GM18499 (cell line): ENCODE results near the gene GSN.

ENCODE experiments used
- ATAC-seq: cut with Tn5 transposase; IDR thresholded peaks from one replicate; pipeline ENCODE4 v1.9.1; 2021; ENCODE audit warnings: moderate number of reproducible peaks; ENCODE audit not compliant: insufficient read depth, unreplicated experiment

Gene GSN

GRCh38 chr9:121340676-121341392 is 72.9 kb downstream of the GSN start:
- peak; percentile 84 for ATAC-seq

- ATAC-seq, result no peak
These were observed 76.2 kb downstream of the GSN start for GRCh38 chr9:121344184-121344583.

- ATAC-seq, result no peak
These were observed 77.1 kb downstream of the GSN start for GRCh38 chr9:121345070-121345469.

- no peak for ATAC-seq
These were observed 80.3 kb downstream of the GSN start for GRCh38 chr9:121348221-121348620.

- ATAC-seq, result no peak
These were observed 81.0 kb downstream of the GSN start for GRCh38 chr9:121349009-121349408.

- ATAC-seq, result no peak
These were observed 82.1 kb downstream of the GSN start for GRCh38 chr9:121350036-121350435.

- ATAC-seq, result no peak
These were observed 83.1 kb downstream of the GSN start for GRCh38 chr9:121350993-121351561.

GRCh38 chr9:121353241-121354061 is 85.5 kb downstream of the GSN start:
- ATAC-seq, result peak; percentile 89

GRCh38 chr9:121354141-121354540 is 86.2 kb downstream of the GSN start:
- no peak for ATAC-seq

- no peak for ATAC-seq
These were observed 86.8 kb downstream of the GSN start for GRCh38 chr9:121354762-121355161.

- ATAC-seq, result no peak
These were observed 89.0 kb downstream of the GSN start for GRCh38 chr9:121357011-121357410.

- ATAC-seq, result no peak
These were observed 90.8 kb downstream of the GSN start for GRCh38 chr9:121358751-121359150.

- no peak for ATAC-seq
These were observed 91.7 kb downstream of the GSN start for GRCh38 chr9:121359351-121360294.

GRCh38 chr9:121360601-121361374 is 92.8 kb downstream of the GSN start:
- no peak for ATAC-seq

GRCh38 chr9:121362813-121363621 is 95.1 kb downstream of the GSN start:
- no peak for ATAC-seq

GRCh38 chr9:121363622-121363961 is 95.6 kb downstream of the GSN start:
- no peak for ATAC-seq

- no peak for ATAC-seq
These were observed 96.1 kb downstream of the GSN start for GRCh38 chr9:121364077-121364476.

- no peak for ATAC-seq
These were observed 96.9 kb downstream of the GSN start for GRCh38 chr9:121364886-121365285.

GRCh38 chr9:121365564-121365963 is 97.6 kb downstream of the GSN start:
- ATAC-seq, result no peak
